Subcutaneous abdominal adipose tissue (tissue), 5 donors: ENCODE measurements around the gene C1orf21.

Source experiments
- H3K27ac ChIP-seq: one replicate; pipeline ENCODE4 v1.7.0; 2013; ENCODE audit warnings: low read depth, mild to moderate bottlenecking, inconsistent platforms, low read length, moderate library complexity
- H3K27me3 ChIP-seq, 5 donors: one replicate each; pipeline ENCODE4 v1.7.0; 2013; ENCODE audit warnings: low read length in 5 of 5, inconsistent platforms in 1 of 5; ENCODE audit not compliant: control insufficient read depth in 5 of 5, insufficient read depth in 4 of 5
- H3K36me3 ChIP-seq, 5 donors: one replicate each; pipeline ENCODE4 v1.7.0; 2013; ENCODE audit warnings: low read length in 5 of 5; ENCODE audit not compliant: control insufficient read depth in 5 of 5, insufficient read depth in 5 of 5
- H3K4me1 ChIP-seq, 5 donors: one replicate each; pipeline ENCODE4 v1.7.0; 2013; ENCODE audit warnings: low read length in 5 of 5, mild to moderate bottlenecking in 3 of 5, moderate library complexity in 1 of 5; ENCODE audit not compliant: control insufficient read depth in 5 of 5, insufficient read depth in 5 of 5
- H3K4me3 ChIP-seq, 5 donors: one replicate each; pipeline ENCODE4 v1.7.0; 2013; ENCODE audit warnings: low read length in 5 of 5, low read depth in 1 of 5
- H3K9ac ChIP-seq, 5 donors: one replicate each; pipeline ENCODE4 v1.7.0; 2013; ENCODE audit warnings: low read length in 5 of 5, mild to moderate bottlenecking in 4 of 5, moderate library complexity in 3 of 5
- H3K9me3 ChIP-seq, 5 donors: one replicate each; pipeline ENCODE4 v1.7.0; 2013; ENCODE audit warnings: low read length in 5 of 5; ENCODE audit not compliant: control insufficient read depth in 5 of 5
- donor health status: healthy.
- donor health status: healthy.
- donor health status: healthy.
- donor health status: healthy.
- donor health status: healthy.

The C1orf21 gene

DNA sequence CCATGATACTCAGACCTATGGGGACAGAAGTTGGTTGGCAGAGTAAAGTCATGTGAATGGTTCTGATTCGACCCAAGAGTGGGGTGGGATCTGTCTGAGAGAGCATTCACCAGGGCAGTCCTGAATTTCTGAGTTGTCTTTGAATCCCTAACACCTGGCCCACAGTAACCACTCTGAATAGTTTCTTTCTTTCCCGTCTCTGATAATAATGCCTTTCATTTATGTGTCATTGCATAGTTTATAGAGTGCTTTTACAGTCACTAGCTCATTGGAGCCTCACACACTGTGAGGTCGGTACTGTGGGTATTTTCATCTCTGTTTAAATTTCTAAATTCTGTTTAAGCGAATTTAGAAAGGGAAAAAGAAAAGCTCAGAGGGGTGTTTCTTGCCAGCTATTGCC, 147.1 kb downstream of the C1orf21 start:
- peaks cover 0 to 3% (median 0%) of the 10 kb centered on the region in 5 donors for H3K36me3 ChIP-seq
- H3K4me3 ChIP-seq: no peak overlapping the region
- H3K4me1 ChIP-seq: peaks cover 0 to 28% (median 5%) of the 10 kb centered on the region in 5 donors
- peak overlapping the region; percentile 42 for H3K27ac ChIP-seq
- no peaks in the 10 kb centered on the region for H3K27me3 ChIP-seq
- H3K9ac ChIP-seq: no peak overlapping the region
- H3K9me3 ChIP-seq: peaks cover 0 to 7% (median 6%) of the 10 kb centered on the region in 5 donors

- Histone ChIP-seq H3K4me3 (no peak overlapping the region), H3K27ac (peak overlapping the region; percentile 12), H3K36me3 (peaks cover 0 to 3% (median 0%) of the 10 kb centered on the region in 5 donors), H3K27me3 (no peaks in the 10 kb centered on the region), H3K9ac (peak overlapping the region in 1 of 5 donors; percentile 2), H3K9me3 (peaks cover 0 to 8% (median 7%) of the 10 kb centered on the region in 5 donors), H3K4me1 (peaks cover 0 to 28% (median 5%) of the 10 kb centered on the region in 5 donors)
These were observed 147.9 kb downstream of the C1orf21 start for GRCh38 chr1:184534690-184535089.

DNA sequence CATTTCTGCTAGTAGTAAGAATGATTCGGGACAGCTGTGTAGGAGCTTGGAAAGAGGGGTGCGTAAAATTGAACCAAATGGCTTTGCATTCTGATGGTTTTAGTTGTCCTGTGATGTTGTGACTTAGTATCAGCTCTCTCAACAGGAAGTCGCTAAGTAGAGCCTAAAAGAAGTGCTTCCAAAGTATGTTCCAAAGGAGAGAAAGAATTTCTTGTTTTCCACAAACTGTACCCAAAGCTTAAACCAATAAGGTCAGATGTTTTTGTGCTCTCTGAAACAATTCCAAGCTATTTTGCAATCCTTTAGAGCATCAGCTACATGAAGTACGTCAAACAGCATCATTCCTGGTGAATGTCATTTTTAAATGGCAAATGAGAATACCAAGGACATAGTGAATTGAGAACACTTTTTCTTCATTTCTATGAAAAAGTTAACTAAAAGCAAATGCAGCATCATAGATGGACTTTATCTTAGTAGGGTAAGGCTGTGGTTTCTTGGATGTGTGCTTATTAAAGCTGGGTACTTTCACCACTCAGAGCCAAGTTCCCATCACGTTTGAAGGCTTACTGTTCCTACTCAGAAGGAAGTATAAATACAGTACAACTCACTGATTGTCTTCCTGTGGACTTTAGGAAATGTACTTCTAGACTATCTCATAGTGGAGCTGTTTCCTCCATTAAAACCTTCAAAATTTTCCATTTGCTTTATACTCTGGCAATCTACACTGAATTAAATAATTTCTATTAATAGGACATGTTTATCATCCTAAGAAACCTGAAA, 148.6 kb downstream of the C1orf21 start:
- Histone ChIP-seq H3K9me3 (peaks cover 0 to 8% (median 7%) of the 10 kb centered on the region in 5 donors), H3K36me3 (peaks cover 0 to 3% (median 0%) of the 10 kb centered on the region in 5 donors), H3K27ac (peak overlapping the region; percentile 12), H3K9ac (peak overlapping the region in 1 of 5 donors; percentile 2), H3K4me1 (peaks cover 0 to 28% (median 5%) of the 10 kb centered on the region in 5 donors), H3K27me3 (no peaks in the 10 kb centered on the region), H3K4me3 (no peak overlapping the region)

GRCh38 chr1:184536246-184536985, 149.6 kb downstream of the C1orf21 start:
- peak overlapping the region; percentile 45 for H3K27ac ChIP-seq
- H3K36me3 ChIP-seq: peaks cover 0 to 3% (median 0%) of the 10 kb centered on the region in 5 donors
- no peak overlapping the region for H3K4me3 ChIP-seq
- H3K9me3 ChIP-seq: peaks cover 0 to 8% (median 7%) of the 10 kb centered on the region in 5 donors
- H3K4me1 ChIP-seq: peaks cover 0 to 27% (median 5%) of the 10 kb centered on the region in 5 donors
- no peaks in the 10 kb centered on the region for H3K27me3 ChIP-seq
- H3K9ac ChIP-seq: no peak overlapping the region

- no peak overlapping the region for H3K4me3 ChIP-seq
- peaks cover 2 to 15% (median 4%) of the 10 kb centered on the region in 5 donors for H3K4me1 ChIP-seq
- H3K27ac ChIP-seq: no peak overlapping the region
- H3K9ac ChIP-seq: no peak overlapping the region
- peaks cover 0 to 3% (median 0%) of the 10 kb centered on the region in 5 donors for H3K36me3 ChIP-seq
- no peaks in the 10 kb centered on the region for H3K27me3 ChIP-seq
- H3K9me3 ChIP-seq: peaks cover 0 to 8% (median 7%) of the 10 kb centered on the region in 5 donors
These were observed 152.8 kb downstream of the C1orf21 start for GRCh38 chr1:184539580-184539979.

DNA sequence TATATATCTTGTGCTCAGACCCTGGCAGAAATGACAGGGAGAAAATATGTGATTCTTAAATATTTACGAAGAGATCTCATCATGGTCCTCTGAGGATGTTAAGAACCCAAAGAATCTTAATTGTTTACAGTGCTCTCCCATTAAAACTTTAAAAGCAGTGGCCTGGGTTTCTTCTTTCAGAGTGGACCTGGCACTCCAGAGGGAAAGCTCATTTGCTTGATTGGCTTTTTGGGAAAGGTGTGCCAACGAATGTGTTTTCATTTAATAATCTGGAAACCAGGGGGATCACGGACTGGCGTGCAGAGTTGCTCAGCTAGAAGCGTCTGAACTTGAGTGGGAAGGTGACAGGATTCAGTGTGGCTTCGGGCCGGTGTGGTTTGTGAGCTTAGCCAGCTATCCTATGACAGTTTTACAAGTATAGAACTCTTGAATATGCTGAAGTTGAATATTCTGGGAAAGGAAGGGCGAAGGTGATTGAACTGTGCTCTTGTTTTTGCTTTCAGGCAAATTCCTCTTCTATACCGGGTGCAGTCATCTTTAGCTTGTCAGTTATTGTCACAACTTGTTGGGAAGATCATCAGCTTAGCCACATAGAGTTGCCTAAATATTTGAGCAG, 154.8 kb downstream of the C1orf21 start:
- Histone ChIP-seq H3K9ac (no peak overlapping the region), H3K4me1 (peaks cover 2 to 10% (median 4%) of the 10 kb centered on the region in 5 donors), H3K36me3 (no peaks in the 10 kb centered on the region), H3K27ac (no peak overlapping the region), H3K27me3 (no peaks in the 10 kb centered on the region), H3K9me3 (peaks cover 0 to 7% (median 2%) of the 10 kb centered on the region in 5 donors), H3K4me3 (no peak overlapping the region)

GRCh38 chr1:184542291-184542690, 155.5 kb downstream of the C1orf21 start:
- H3K4me3 ChIP-seq: no peak overlapping the region

DNA sequence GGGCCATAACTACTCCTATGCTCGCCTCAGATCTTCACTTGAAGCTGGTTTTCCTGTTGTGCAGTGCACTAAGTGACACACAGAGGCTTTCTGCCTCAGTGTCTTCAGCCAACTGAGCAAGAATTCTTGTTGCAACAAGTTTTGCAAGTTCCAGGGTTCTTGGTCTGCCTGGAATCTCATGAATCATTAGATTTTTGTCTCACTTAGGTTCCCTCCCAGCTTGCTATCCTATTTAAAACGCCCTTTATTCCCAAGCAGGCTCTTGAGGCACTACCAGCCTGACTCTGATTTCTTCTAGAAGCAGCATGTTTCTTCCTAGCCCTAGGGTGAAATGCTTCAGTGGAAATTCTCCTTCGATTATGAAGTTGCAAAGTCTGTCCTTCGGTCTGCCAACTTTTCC, 158.8 kb downstream of the C1orf21 start:
- Histone ChIP-seq H3K27ac (no peak overlapping the region), H3K4me1 (peaks cover 2 to 15% (median 7%) of the 10 kb centered on the region in 5 donors), H3K4me3 (no peak overlapping the region)

More at GRCh38 chr1:184542291-184542690, 155.5 kb downstream of the C1orf21 start:
- H3K4me1 ChIP-seq: peaks cover 2 to 12% (median 5%) of the 10 kb centered on the region in 5 donors
- no peaks in the 10 kb centered on the region for H3K36me3 ChIP-seq
- peaks cover 0 to 7% (median 2%) of the 10 kb centered on the region in 5 donors for H3K9me3 ChIP-seq
- no peaks in the 10 kb centered on the region for H3K27me3 ChIP-seq
- no peak overlapping the region for H3K9ac ChIP-seq
- no peak overlapping the region for H3K27ac ChIP-seq

DNA sequence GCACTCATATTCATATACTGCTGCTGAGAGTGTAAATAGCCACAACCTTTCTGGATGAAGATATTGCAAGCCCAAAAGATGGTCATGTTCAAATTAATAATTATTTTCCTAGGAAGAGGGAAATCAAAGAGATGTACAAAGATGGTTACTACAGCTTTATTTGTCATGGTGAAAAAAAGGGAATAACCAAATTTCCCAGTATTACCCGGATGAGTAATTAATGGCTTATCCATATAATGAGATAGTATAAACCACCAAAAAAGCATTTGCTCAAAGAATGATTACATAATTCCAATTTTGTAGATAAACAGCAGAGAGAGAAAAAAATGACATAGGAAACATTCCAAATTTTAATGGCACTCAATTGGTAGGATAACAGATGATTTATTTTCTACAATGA, 165.6 kb downstream of the C1orf21 start:
- no peaks in the 10 kb centered on the region for H3K9me3 ChIP-seq
- H3K36me3 ChIP-seq: no peaks in the 10 kb centered on the region
- no peak overlapping the region for H3K4me3 ChIP-seq
- H3K27ac ChIP-seq: no peak overlapping the region
- peaks cover 0 to 22% (median 3%) of the 10 kb centered on the region in 5 donors for H3K4me1 ChIP-seq
- no peak overlapping the region for H3K9ac ChIP-seq
- no peaks in the 10 kb centered on the region for H3K27me3 ChIP-seq

More for the DNA sequence above, 158.8 kb downstream of the C1orf21 start:
- H3K27me3 ChIP-seq: no peaks in the 10 kb centered on the region
- no peaks in the 10 kb centered on the region for H3K36me3 ChIP-seq
- no peak overlapping the region for H3K9ac ChIP-seq
- no peaks in the 10 kb centered on the region for H3K9me3 ChIP-seq
